Loucy (cell line): ENCODE data around the gene HOXA11.

ENCODE experiments used
- CTCF ChIP-seq: fragments of 200-600 bp; sonication (generic); conservative IDR thresholded peaks from 2 replicates; pipeline ENCODE4 v1.5.1; 2014; ENCODE audit warnings: mild to moderate bottlenecking, antibody characterized with exemption, low read length
- EZH2phosphoT487 ChIP-seq: fragments of 200-600 bp; IDR thresholded peaks from 2 replicates; pipeline ENCODE4 v1.6.1; 2018; ENCODE audit warnings: antibody characterized with exemption, mild to moderate bottlenecking, moderate library complexity, borderline replicate concordance

GRCh38 chr7:27203365-27203953, 18.4 kb upstream of the HOXA11 start:
- TF ChIP-seq CTCF (no peak), EZH2phosphoT487 (no peak)
